HCT116 (cell line): ENCODE results near the gene GRK6. TPM values are rescaled to one million over a fixed set of nuclear protein-coding genes. Genes with fewer than 3 reads are reported as not detected.

Experiments
- ATAC-seq: fragments of 200-7000 bp; cut with Tn5 transposase; 2 replicates; pipeline ENCODE4 v1.9.1; 2020; ENCODE audit warnings: mild to moderate bottlenecking, moderate library complexity
- BruUV-seq: library from RNA; stranded (reverse); fragments of 400-500 nt; replicated peaks from 2 replicates; lab custom pipeline; 2021; lab: Mats Ljungman, UMichigan
- CTCF ChIA-PET: fragments of 300-600 bp; sonication (Branson Sonifier 250); formaldehyde crosslinking; loops from one replicate; lab custom pipeline; 2021; ENCODE audit warnings: antibody characterized with exemption; lab: Charles Lee
- POLR2A ChIA-PET: fragments of 300-600, 350-600 bp; sonication (Branson Sonifier 250); formaldehyde crosslinking; loops from one replicate; lab custom pipeline; 2021; ENCODE audit warnings: antibody characterized with exemption; lab: Charles Lee
- RAD21 ChIA-PET, 2 experiments: fragments of 300-600 bp; sonication (Branson Sonifier 250); formaldehyde crosslinking; loops; one replicate each; lab custom pipeline; 2023; ENCODE audit warnings: low total read pairs in 2 of 2; ENCODE audit not compliant: uncharacterized antibody in 2 of 2, unreplicated experiment in 2 of 2, low non-redundant PET in 1 of 2; lab: Charles Lee
- DNase-seq: peaks from one replicate; pipeline ENCODE4 v3.0.0-alpha.2; 2010; ENCODE audit warnings: low read depth, low spot score
- H2AFZ ChIP-seq: fragments of 200-600 bp; shearing (Covaris generic), sonication (generic); 2 replicates; pipeline ENCODE4 v1.6.1; 2017; ENCODE audit warnings: low read depth, mixed run types, mixed read lengths, antibody characterized with exemption, low read length; ENCODE audit not compliant: poor library complexity, severe bottlenecking
- H3K27ac ChIP-seq: 2 replicates; pipeline ENCODE4 v1.5.1; 2012; ENCODE audit warnings: low read depth, low read length
- H3K27me3 ChIP-seq: fragments of 200-600 bp; sonication (generic); 2 replicates; pipeline ENCODE4 v1.6.1; 2016; ENCODE audit warnings: mixed run types, low read length, mixed read lengths; ENCODE audit not compliant: insufficient read depth
- H3K36me3 ChIP-seq, 2 experiments: fragments of 200-500 bp in 1 of 2; fragments of 200-600 bp in 1 of 2; sonication (Bioruptor generic) in 1 of 2; sonication (generic) in 1 of 2; 2 replicates each; pipeline versions ENCODE4 v1.5.1 to v1.6.1; 2014 to 2016; ENCODE audit warnings: low read length in 2 of 2, inconsistent platforms in 1 of 2, mixed read lengths in 1 of 2, mixed run types in 1 of 2; ENCODE audit not compliant: insufficient read depth in 2 of 2, control insufficient read depth in 1 of 2
- H3K4me1 ChIP-seq, 2 experiments: fragments of 200-600 bp in 1 of 2; sonication (generic) in 1 of 2; 2 replicates each; pipeline versions ENCODE4 v1.5.1 to v1.6.1; 2012 to 2017; ENCODE audit warnings: low read length in 2 of 2, inconsistent platforms in 1 of 2, mild to moderate bottlenecking in 1 of 2, mixed read lengths in 1 of 2, mixed run types in 1 of 2, moderate library complexity in 1 of 2; ENCODE audit not compliant: insufficient read depth in 2 of 2, control insufficient read depth in 1 of 2
- H3K4me2 ChIP-seq: fragments of 200-600 bp; sonication (generic); 2 replicates; pipeline ENCODE4 v1.6.1; 2017; ENCODE audit warnings: mixed run types, low read length, mixed read lengths
- H3K4me3 ChIP-seq, 2 experiments: fragments of 200-600 bp in 1 of 2; sonication (generic) in 1 of 2; replicated peaks in 1 of 2; 2 replicates each; pipeline ENCODE4 v1.5.1; 2011 to 2016; ENCODE audit warnings: low read length in 2 of 2, control low read depth in 1 of 2, low read depth in 1 of 2, mild to moderate bottlenecking in 1 of 2, mixed read lengths in 1 of 2, mixed run types in 1 of 2
- H3K79me2 ChIP-seq: fragments of 200-600 bp; sonication (generic); 2 replicates; pipeline ENCODE4 v1.6.1; 2017; ENCODE audit warnings: mild to moderate bottlenecking, mixed run types, low read length, moderate library complexity, mixed read lengths; ENCODE audit not compliant: insufficient read depth
- H3K9ac ChIP-seq: fragments of 200-600 bp; sonication (generic); 2 replicates; pipeline ENCODE4 v1.6.1; 2016; ENCODE audit warnings: low read length, mixed read lengths
- H3K9me2 ChIP-seq: fragments of 200-600 bp; sonication (generic), shearing (Covaris generic); 2 replicates; pipeline ENCODE4 v1.6.1; 2017; ENCODE audit warnings: mixed run types, mild to moderate bottlenecking, moderate library complexity; ENCODE audit not compliant: insufficient read depth
- H3K9me3 ChIP-seq, 2 experiments: fragments of 200-500 bp in 1 of 2; fragments of 200-600 bp in 1 of 2; sonication (Bioruptor generic) in 1 of 2; sonication (generic) in 1 of 2; 2 replicates each; pipeline ENCODE4 v1.6.1; 2014 to 2017; ENCODE audit warnings: low read length in 2 of 2, mixed read lengths in 2 of 2, inconsistent platforms in 1 of 2, low read depth in 1 of 2, mild to moderate bottlenecking in 1 of 2, mixed run types in 1 of 2, moderate library complexity in 1 of 2; ENCODE audit not compliant: control insufficient read depth in 1 of 2, insufficient read depth in 1 of 2
- H4K20me1 ChIP-seq: fragments of 200-600 bp; sonication (generic), shearing (Covaris generic); 2 replicates; pipeline ENCODE4 v1.6.1; 2017; ENCODE audit warnings: mixed run types, mild to moderate bottlenecking, moderate library complexity; ENCODE audit not compliant: insufficient read depth
- ATF3 ChIP-seq: IDR thresholded peaks from 2 replicates; pipeline ENCODE4 v1.6.1; 2012
- CBX3 ChIP-seq: IDR thresholded peaks from 2 replicates; pipeline ENCODE4 v1.6.1; 2012; ENCODE audit warnings: low read depth
- CTCF ChIP-seq, 3 experiments: fragments of 200-600 bp in 1 of 3; sonication (generic) in 1 of 3; IDR thresholded peaks in 2 of 3; conservative IDR thresholded peaks in 1 of 3; 2 replicates each; pipeline ENCODE4 v1.5.1; 2012 to 2017; ENCODE audit warnings: low read depth in 2 of 3, low read length in 2 of 3, antibody characterized with exemption in 1 of 3, borderline replicate concordance in 1 of 3, control low read depth in 1 of 3, mild to moderate bottlenecking in 1 of 3, mixed read lengths in 1 of 3, mixed run types in 1 of 3, moderate library complexity in 1 of 3; ENCODE audit not compliant: insufficient read depth in 1 of 3
- ELF1 ChIP-seq: IDR thresholded peaks from 2 replicates; pipeline ENCODE4 v1.6.1; 2012; ENCODE audit warnings: low read depth, borderline replicate concordance
- FOSL1 ChIP-seq: IDR thresholded peaks from 2 replicates; pipeline ENCODE4 v1.6.1; 2012; ENCODE audit warnings: low read depth
- JUND ChIP-seq: IDR thresholded peaks from 2 replicates; pipeline ENCODE4 v1.6.1; 2012
- MAX ChIP-seq: IDR thresholded peaks from 2 replicates; pipeline ENCODE4 v1.6.1; 2012
- POLR2AphosphoS5 ChIP-seq: IDR thresholded peaks from 2 replicates; pipeline ENCODE4 v1.6.1; 2011; ENCODE audit warnings: mild to moderate bottlenecking, low read depth, low read length, moderate library complexity
- RAD21 ChIP-seq: IDR thresholded peaks from 2 replicates; pipeline ENCODE4 v1.6.1; 2012; ENCODE audit warnings: low read depth, mild to moderate bottlenecking
- REST ChIP-seq: IDR thresholded peaks from 2 replicates; pipeline ENCODE4 v1.6.1; 2012; ENCODE audit warnings: low read depth
- ZFX ChIP-seq: fragments of 450-650 bp; IDR thresholded peaks from 2 replicates; pipeline ENCODE4 v1.6.1; 2017
- ZNF274 ChIP-seq: fragments of 200-500 bp; sonication (Bioruptor generic); IDR thresholded peaks from 2 replicates; pipeline ENCODE4 v1.6.1; 2014; ENCODE audit warnings: mild to moderate bottlenecking, low read depth, low read length, inconsistent platforms
- intact Hi-C: fragments of 100-400 bp; cut with micrococcal nuclease; formaldehyde crosslinking; loops from 2 replicates; pipeline ENCODE4 v1.10.0; 2022
- total RNA-seq: library from RNA; stranded (reverse); gene quantifications from one replicate; pipeline ENCODE4 v1.2.1, GENCODE V29; 2021; ENCODE audit not compliant: unreplicated experiment

Gene GRK6
- total RNA-seq, 1 experiment from 2014 or later: 89.3 TPM

GRCh38 chr5:177448244-177448950, 21.9 kb downstream of the GRK6 start:
- H2AFZ ChIP-seq: no peak overlapping the region

More at GRCh38 chr5:177448244-177448950, 21.9 kb downstream of the GRK6 start:
- H3K79me2 ChIP-seq: peaks cover 75% of the 10 kb centered on the region
- H3K27ac ChIP-seq: peak overlapping the region; percentile 95
- ChIA-PET POLR2A (interaction anchor here (0.8 to 2.2 kb wide), 6 partner anchors 9 to 147 kb away, joined by 3 to 9 read pairs (median 6); partner anchors contain the start of gene GRK6), CTCF (interaction anchor here (1.1 to 6.3 kb wide), 7 partner anchors 6 to 79 kb away, joined by 3 to 53 read pairs (median 6); partner anchors contain the start of gene PDLIM7), RAD21 (interaction anchor here (1.1 to 1.2 kb wide), 5 partner anchors 44 to 78 kb away, joined by 3 to 4 read pairs (median 3); no protein-coding TSS in a partner anchor)
- peaks cover 0 to 17% of the 10 kb centered on the region in 2 experiments; a peak in 1 of 4 replicates for H3K36me3 ChIP-seq
- TSS peak; percentile 18 for BruUV-seq
- no peak for ATAC-seq
- H3K4me3 ChIP-seq: peak overlapping the region; percentile 55 to 86
- peak overlapping the region; percentile 99 for H3K4me2 ChIP-seq
- no peaks in the 10 kb centered on the region for H3K9me3 ChIP-seq
- H3K9me2 ChIP-seq: no peaks in the 10 kb centered on the region
- H3K4me1 ChIP-seq: peaks cover 20 to 72% of the 10 kb centered on the region in 2 experiments
- H4K20me1 ChIP-seq: peaks cover 3% of the 10 kb centered on the region; the same call in 1 of the 2 replicates
- peak overlapping the region; percentile 99 for H3K9ac ChIP-seq
- DNase-seq: no peak
- no peaks in the 10 kb centered on the region for H3K27me3 ChIP-seq
- intact Hi-C loops: no loop called here
- no peak for TF ChIP-seq MAX
- TF ChIP-seq CTCF (IDR thresholded peaks at IDR 0.05 in 2 of 3, conservative IDR thresholded peaks at IDR 0.05 in 1 of 3; ENCODE audit: borderline replicate concordance in 1 of 3, insufficient read depth in 1 of 3, low read depth in 2 of 3, low read length in 2 of 3): no peak
- no peak for TF ChIP-seq FOSL1
- TF ChIP-seq JUND: no peak
- no peak for TF ChIP-seq ZNF274
- no peak for TF ChIP-seq REST
- TF ChIP-seq ATF3: no peak
- no peak for TF ChIP-seq CBX3
- no peak for TF ChIP-seq POLR2AphosphoS5
- TF ChIP-seq RAD21: no peak
- TF ChIP-seq ZFX: no peak
- TF ChIP-seq ELF1: no peak
